Panc1 (cell line): Measurements from ENCODE around the gene DHX57. TPM values are rescaled to one million over a fixed set of nuclear protein-coding genes. Genes with fewer than 3 reads are reported as not detected.

Experiments
- ATAC-seq: fragments of 200-7000 bp; cut with Tn5 transposase; 2 replicates; pipeline ENCODE4 v1.9.1; 2020; ENCODE audit warnings: mild to moderate bottlenecking, moderate library complexity
- BruUV-seq: library from RNA; stranded (reverse); fragments of 400-500 nt; replicated peaks from 2 replicates; lab custom pipeline; 2021; lab: Mats Ljungman, UMichigan
- CTCF ChIA-PET: fragments of 300-600 bp; sonication (Branson Sonifier 250); formaldehyde crosslinking; loops from one replicate; lab custom pipeline; 2022; ENCODE audit warnings: antibody characterized with exemption; lab: Charles Lee
- POLR2A ChIA-PET: fragments of 300-600 bp; sonication (Branson Sonifier 250); formaldehyde crosslinking; loops from one replicate; lab custom pipeline; 2022; ENCODE audit warnings: antibody characterized with exemption; lab: Charles Lee
- DNase-seq: peaks from one replicate; pipeline ENCODE4 v3.0.0-alpha.2; 2010; ENCODE audit warnings: low read depth, low spot score
- H3K27ac ChIP-seq: 2 replicates; pipeline ENCODE4 v1.5.1; 2011; ENCODE audit warnings: mild to moderate bottlenecking, low read length, inconsistent platforms
- H3K27me3 ChIP-seq: fragments of 200-500 bp; sonication (Bioruptor generic); 2 replicates; pipeline ENCODE4 v1.6.0; 2014; ENCODE audit warnings: low read length, inconsistent platforms; ENCODE audit not compliant: control insufficient read depth, insufficient read depth
- H3K36me3 ChIP-seq: fragments of 200-500 bp; sonication (Bioruptor generic); 2 replicates; pipeline ENCODE4 v1.5.1; 2014; ENCODE audit warnings: inconsistent platforms, mild to moderate bottlenecking, low read length, moderate library complexity; ENCODE audit not compliant: control insufficient read depth, insufficient read depth
- H3K4me1 ChIP-seq: 2 replicates; pipeline ENCODE4 v1.5.1; 2011; ENCODE audit warnings: inconsistent platforms, mild to moderate bottlenecking, low read length, moderate library complexity; ENCODE audit not compliant: control insufficient read depth, insufficient read depth
- H3K4me3 ChIP-seq, 2 experiments: 2 replicates each; pipeline ENCODE4 v1.5.1; 2011 to 2012; ENCODE audit warnings: low read depth in 2 of 2, low read length in 2 of 2, mild to moderate bottlenecking in 2 of 2, inconsistent platforms in 1 of 2, moderate library complexity in 1 of 2
- H3K9me3 ChIP-seq: fragments of 200-500 bp; sonication (Bioruptor generic); 2 replicates; pipeline ENCODE4 v1.5.1; 2014; ENCODE audit warnings: low read depth, mild to moderate bottlenecking, inconsistent platforms, low read length, moderate library complexity; ENCODE audit not compliant: control insufficient read depth, insufficient read depth
- CTCF ChIP-seq: fragments of 450-650 bp; IDR thresholded peaks from 2 replicates; pipeline ENCODE4 v1.5.1; 2017; ENCODE audit warnings: mild to moderate bottlenecking
- POLR2AphosphoS5 ChIP-seq: IDR thresholded peaks from 2 replicates; pipeline ENCODE4 v1.6.1; 2012; ENCODE audit warnings: mild to moderate bottlenecking, low read depth, low read length, moderate library complexity
- REST ChIP-seq, 2 experiments: IDR thresholded peaks; 2 replicates each; pipeline ENCODE4 v1.6.1; 2011 to 2012; ENCODE audit warnings: low read depth in 2 of 2, control low read depth in 1 of 2, low read length in 1 of 2, mild to moderate bottlenecking in 1 of 2, moderate library complexity in 1 of 2; ENCODE audit not compliant: insufficient read depth in 1 of 2
- SIN3A ChIP-seq: IDR thresholded peaks from 2 replicates; pipeline ENCODE4 v1.6.1; 2012; ENCODE audit warnings: low read depth, mild to moderate bottlenecking, low read length, moderate library complexity, borderline replicate concordance; ENCODE audit not compliant: insufficient read depth
- TCF7L2 ChIP-seq: IDR thresholded peaks from 2 replicates; pipeline ENCODE4 v1.6.1; 2011; ENCODE audit warnings: mild to moderate bottlenecking, low read depth, low read length, inconsistent platforms
- in situ Hi-C: cut with HindIII; loops from 2 replicates; pipeline ENCODE4 v1.10.0; 2016; ENCODE audit warnings: low sequenced_read_pairs, low pct_unique_long_range_greater_than_20kb
- intact Hi-C: fragments of 100-400 bp; cut with micrococcal nuclease; formaldehyde crosslinking; loops from one replicate; pipeline ENCODE4 v1.10.0; 2022; ENCODE audit not compliant: unreplicated experiment
- total RNA-seq: library from RNA; stranded (reverse); gene quantifications from one replicate; pipeline ENCODE4 v1.2.1, GENCODE V29; 2021; ENCODE audit not compliant: unreplicated experiment

DHX57 gene
- total RNA-seq, 1 experiment from 2014 or later = 20.6 TPM

- ChIA-PET CTCF (no interaction called here), POLR2A (interaction anchor here (0.7 kb wide), 1 partner anchor 42 kb away, joined by 4 read pairs; no protein-coding TSS in a partner anchor)
- DNase-seq (no peak), ATAC-seq (no peak)
- no peaks in the 10 kb centered on the region for H3K36me3 ChIP-seq
- H3K4me1 ChIP-seq = no peaks in the 10 kb centered on the region
- H3K9me3 ChIP-seq = no peaks in the 10 kb centered on the region
- intact Hi-C loops = no loop called here
- H3K27ac ChIP-seq = no peak overlapping the region
- H3K27me3 ChIP-seq = no peaks in the 10 kb centered on the region; the same call in 1 of the 2 replicates
- no TSS peak for BruUV-seq
- no peak overlapping the region for H3K4me3 ChIP-seq
- no peak for TF ChIP-seq REST (IDR thresholded peaks at IDR 0.05; ENCODE audit: insufficient read depth in 1 of 2, low read depth in 2 of 2, low read length in 1 of 2)
- no peak for TF ChIP-seq SIN3A
- no peak for TF ChIP-seq TCF7L2
- no peak for TF ChIP-seq POLR2AphosphoS5
- TF ChIP-seq CTCF = no peak
- in situ Hi-C loops = no loop called here
These were observed 22.5 kb upstream of the DHX57 start for GRCh38 chr2:38898256-38898655.

- intact Hi-C loops (no loop called here), in situ Hi-C loops (no loop called here)
- Histone ChIP-seq H3K9me3 (no peaks in the 10 kb centered on the region), H3K27me3 (no peaks in the 10 kb centered on the region; the same call in 1 of the 2 replicates), H3K36me3 (no peaks in the 10 kb centered on the region), H3K4me3 (no peak overlapping the region), H3K27ac (no peak overlapping the region), H3K4me1 (no peaks in the 10 kb centered on the region)
- ChIA-PET POLR2A (no interaction called here), CTCF (interaction anchor here (0.7 kb wide), 1 partner anchor 406 kb away, joined by 6 read pairs; no protein-coding TSS in a partner anchor)
- TF ChIP-seq POLR2AphosphoS5 (no peak), REST (IDR thresholded peaks at IDR 0.05; ENCODE audit: insufficient read depth in 1 of 2, low read depth in 2 of 2, low read length in 1 of 2) (no peak), TCF7L2 (no peak), CTCF (no peak), SIN3A (no peak)
- DNase-seq (no peak), ATAC-seq (no peak)
- BruUV-seq = no TSS peak
These were observed 17.1 kb upstream of the DHX57 start for GRCh38 chr2:38892819-38893218.
